GM19395 (cell line): Measurements from ENCODE around the gene PHF23.

ENCODE experiments used
- ATAC-seq: cut with Tn5 transposase; IDR thresholded peaks from one replicate; pipeline ENCODE4 v1.9.1; 2021; ENCODE audit warnings: mild to moderate bottlenecking, moderate library complexity; ENCODE audit not compliant: unreplicated experiment

PHF23 gene

DNA sequence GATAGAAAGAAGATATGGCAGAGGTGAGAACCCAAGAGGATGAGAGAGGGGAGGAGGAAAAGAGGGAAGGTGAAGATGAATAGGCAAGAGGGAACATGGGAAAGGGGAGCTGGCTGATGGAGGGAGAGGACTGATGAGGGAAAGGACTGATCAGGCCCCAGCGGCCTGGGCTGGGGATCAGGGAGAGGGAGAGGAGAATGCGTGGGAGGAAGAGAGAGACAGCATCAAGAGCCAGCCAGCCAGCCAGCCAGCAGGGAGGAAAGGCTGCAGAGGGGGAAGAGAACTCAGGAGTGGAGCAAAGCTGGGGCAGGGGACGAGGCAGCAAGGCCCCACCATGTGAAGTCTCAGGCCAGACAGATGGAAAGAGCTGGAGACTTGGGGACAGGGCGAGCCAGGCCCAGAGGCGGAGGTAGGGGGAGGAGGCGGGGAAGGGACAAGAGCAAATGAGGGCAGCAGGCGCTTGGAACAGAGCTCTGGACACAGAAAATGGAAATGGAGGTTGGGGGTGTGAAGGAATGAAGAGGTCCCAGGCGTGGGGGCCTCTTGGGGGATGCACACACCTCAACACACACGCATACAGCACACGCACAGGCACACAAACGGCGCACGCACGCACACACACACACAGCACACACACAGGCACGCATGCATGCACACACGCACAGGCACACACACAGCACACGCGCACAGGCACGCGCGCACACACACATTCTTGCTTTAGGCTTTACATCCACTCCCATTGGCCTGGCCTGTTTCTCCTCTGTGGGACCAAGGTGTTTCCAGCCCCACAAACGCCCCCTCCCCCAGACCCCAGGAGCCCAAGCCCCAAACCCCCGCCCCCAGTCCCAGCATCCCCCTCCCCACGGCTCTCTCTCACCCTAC, 31.9 kb downstream of the PHF23 start:
- no peak for ATAC-seq

GRCh38 chr17:7205561-7205960, 33.7 kb downstream of the PHF23 start:
- no peak for ATAC-seq

DNA sequence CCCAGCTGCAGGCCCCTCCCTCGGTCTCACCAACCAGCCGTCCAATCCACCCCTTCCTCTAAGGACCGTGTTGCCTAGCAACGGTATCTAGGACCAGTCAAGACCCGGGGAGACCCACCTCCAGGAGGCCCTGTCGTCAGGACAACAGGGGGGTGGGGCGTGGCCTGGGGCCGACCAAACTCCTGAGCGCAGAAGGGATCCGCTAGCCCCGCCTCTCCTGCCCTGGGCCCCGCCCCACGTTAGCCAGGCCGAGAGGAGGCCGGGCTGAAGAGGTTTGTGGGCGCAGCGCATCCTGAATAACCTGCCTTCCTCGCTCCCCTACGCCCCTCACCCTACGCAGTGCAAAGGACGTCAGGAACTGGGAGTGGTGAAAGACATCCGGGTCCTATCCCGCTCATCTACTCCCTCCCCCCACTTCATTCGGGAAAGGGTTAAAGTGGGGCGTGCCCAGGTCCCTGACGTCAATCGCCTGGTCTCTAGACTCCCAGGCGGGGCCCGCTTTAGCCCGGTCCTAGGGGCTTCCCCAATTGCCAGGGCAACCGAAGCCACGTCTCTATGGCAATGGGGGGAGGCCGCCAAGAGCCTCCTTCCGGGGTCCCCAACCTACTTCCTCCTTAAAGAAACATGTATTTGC, 34.3 kb downstream of the PHF23 start:
- ATAC-seq: peak; percentile 86

DNA sequence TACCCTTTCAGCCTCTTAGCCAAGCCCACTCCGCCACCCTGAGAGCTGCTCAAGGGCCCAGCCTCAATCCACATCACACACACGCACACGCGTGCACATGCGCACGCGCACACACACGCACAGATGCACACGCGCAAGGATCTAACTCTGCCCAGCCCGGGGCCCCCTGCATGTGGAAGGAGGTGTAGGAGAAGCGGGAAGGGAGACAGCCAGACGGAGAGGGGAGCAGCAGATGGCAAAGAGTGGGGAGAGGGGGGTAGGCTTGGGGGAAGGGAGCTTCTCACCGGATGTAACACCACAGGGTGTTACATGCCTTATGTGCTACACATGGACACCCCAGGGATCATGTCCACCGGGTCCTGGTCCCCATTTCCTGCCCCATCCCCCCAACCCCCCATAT, 34.9 kb downstream of the PHF23 start:
- ATAC-seq: no peak

DNA sequence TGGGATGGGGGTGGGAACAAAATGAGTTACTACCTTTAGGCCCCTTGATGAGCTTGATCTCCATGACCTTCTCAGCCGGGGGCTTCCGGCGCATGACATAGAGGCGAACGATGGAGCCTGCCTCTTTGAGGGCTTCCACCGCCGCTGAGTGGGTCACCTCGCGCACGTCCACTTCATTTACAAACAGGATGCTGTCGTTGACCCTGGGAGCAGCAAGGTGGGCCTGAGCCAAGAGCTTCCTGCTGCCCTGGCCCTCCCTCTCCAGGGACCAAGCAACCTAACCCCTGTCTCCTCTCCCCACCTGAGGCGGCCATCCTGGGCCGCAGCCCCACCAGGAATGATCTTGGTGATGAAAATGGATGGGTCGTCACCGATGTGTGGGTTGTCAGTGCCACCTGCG, 35.9 kb downstream of the PHF23 start:
- ATAC-seq: no peak

DNA sequence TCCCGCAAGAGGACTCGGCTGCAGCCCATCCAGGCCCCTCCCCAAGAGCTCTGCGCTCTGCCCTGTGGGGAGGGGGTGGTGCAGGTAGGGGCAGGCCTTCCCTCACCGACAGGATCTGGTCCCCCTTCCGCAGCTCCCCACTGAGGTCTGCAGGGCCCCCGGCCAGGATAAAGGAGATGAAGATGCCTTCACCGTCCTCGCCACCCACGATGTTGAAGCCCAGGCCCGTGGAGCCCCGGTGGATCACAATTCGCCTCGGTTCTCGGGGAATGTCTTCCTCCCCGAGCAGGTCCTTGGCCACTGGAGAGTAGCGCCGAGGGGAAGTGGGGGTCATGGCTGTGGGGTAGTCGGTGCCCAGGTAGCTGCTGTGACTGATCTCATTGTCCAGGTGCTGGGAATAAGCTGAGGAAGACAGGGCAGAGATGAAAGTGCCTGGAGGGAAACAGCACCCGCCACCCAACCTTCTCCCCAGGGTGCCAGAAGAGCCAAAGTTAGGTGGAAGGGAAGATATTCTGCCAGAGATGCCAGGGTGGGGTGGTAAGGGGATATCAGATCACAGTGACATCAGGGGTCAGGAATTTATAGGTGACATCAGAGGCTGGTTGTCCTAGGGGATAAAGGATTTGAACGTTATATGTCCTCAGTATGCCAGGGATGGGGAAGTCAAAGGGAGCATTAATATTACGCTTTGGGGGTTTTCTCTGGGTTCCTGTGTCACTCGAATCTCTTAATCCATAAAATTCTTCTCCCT, 42.4 kb downstream of the PHF23 start:
- ATAC-seq: no peak

DNA sequence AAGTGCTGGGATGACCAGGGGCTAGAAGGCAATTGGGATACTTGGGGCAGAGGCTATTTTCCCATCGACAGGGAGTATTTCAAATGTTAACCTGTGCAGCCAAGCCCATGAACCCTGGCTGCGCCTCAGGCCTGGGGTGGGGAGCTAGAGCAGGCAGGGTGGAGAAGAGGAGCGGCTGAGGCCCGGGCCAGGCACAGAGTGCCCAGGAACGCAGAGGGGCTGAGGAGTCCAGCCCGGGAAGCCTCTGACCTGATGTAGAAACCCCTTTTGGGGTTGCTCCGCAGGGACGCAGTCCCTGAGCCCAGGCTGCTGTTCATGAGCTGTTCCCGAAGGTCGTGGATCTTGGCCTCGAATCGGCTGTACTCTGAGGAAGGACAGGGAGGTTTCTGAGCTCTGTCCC, 43.3 kb downstream of the PHF23 start:
- no peak for ATAC-seq

GRCh38 chr17:7192271-7192937, 46.9 kb downstream of the PHF23 start:
- ATAC-seq: no peak

GRCh38 chr17:7191571-7192270, 47.5 kb downstream of the PHF23 start:
- no peak for ATAC-seq

DNA sequence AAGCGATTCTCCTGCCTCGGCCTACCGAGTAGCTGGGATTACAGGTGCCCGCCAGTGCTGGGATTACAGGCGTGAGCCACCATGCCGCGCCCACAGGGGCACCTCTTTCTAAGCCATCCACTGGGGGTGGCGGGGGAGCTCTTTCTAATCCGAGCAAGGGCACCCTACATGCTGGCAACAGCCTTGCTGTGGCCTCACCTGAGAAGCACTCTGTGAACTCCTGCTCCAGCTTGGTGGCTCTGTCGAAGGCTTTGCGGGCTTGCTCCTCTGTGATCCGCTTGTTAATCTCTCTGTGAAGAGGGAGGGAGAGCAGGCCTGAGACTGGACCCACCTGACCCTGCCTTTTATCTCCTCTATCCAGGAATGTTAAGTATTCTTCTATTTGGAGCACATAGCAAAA, 48.2 kb downstream of the PHF23 start:
- no peak for ATAC-seq

DNA sequence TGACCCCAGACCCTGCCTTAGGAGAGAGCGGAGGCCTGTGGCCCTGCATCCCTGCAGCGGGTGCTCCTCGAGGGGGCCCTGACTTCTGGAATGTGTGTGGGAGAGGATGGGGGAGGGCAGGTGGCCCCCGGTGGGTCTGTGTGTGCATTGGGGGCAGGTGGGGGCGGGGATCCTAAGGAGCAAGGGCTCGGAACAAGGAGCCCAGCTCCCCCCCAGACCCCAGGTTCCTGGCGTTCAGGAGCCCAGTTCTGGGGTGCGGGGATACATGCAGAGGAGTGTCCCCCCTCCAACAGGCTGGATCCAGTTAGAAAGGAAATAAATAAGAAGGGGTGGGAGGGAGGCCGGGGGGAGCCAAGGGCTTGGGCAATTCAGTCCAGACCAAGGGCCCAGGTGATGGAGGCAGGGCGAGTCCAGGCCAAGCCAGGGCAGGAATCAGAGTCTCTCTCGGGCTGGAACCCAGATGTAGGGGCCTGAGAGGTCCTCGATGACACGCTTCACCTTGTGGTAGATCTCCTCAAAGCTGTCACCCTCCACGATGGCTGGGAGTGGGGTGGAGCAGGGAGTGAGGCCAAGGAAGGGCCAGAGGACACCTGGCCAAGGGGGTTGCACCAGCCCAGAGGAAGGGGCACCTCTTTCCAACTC, 48.9 kb downstream of the PHF23 start:
- ATAC-seq: no peak

GRCh38 chr17:7186241-7186640, 53.0 kb downstream of the PHF23 start:
- no peak for ATAC-seq
